CD4-positive, alpha-beta T cell (primary cell): ENCODE measurements around the gene SEMA5A. TPM values are rescaled to one million over a fixed set of nuclear protein-coding genes. Genes with fewer than 3 reads are reported as not detected.

Source experiments
- ATAC-seq: fragments of 200-7000 bp; cut with Tn5 transposase; one replicate; pipeline ENCODE4 v1.10.0; 2022; ENCODE audit warnings: mild to moderate bottlenecking; ENCODE audit not compliant: poor library complexity
- CTCF ChIA-PET: fragments of 350-600 bp; sonication (Branson Sonifier 250); formaldehyde crosslinking; loops from one replicate; lab custom pipeline; 2021; ENCODE audit warnings: antibody characterized with exemption, inconsistent platforms; lab: Charles Lee
- POLR2A ChIA-PET: fragments of 350-600 bp; sonication (Branson Sonifier 250); formaldehyde crosslinking; loops from one replicate; lab custom pipeline; 2021; ENCODE audit warnings: antibody characterized with exemption, inconsistent platforms; lab: Charles Lee
- DNase-seq, 14 experiments: peaks; one replicate each; pipeline ENCODE4 v3.0.0-alpha.2; 2013 to 2020; ENCODE audit warnings: mixed read lengths in 2 of 14
- H3K27ac ChIP-seq, 2 donors: one replicate each; pipeline versions ENCODE4 v1.5.1 to v1.7.0; 2013; ENCODE audit warnings: low read length in 2 of 2, low read depth in 1 of 2, mild to moderate bottlenecking in 1 of 2
- H3K27me3 ChIP-seq, 2 experiments: 1 replicate in 1 of 2; 2 replicates in 1 of 2; pipeline versions ENCODE4 v1.6.1 to v1.7.0; 2013; ENCODE audit warnings: low read length in 2 of 2, control low read depth in 1 of 2, mild to moderate bottlenecking in 1 of 2, moderate library complexity in 1 of 2; ENCODE audit not compliant: insufficient read depth in 2 of 2, control insufficient read depth in 1 of 2
- H3K36me3 ChIP-seq: one replicate; pipeline ENCODE4 v1.6.1; 2013; ENCODE audit warnings: low read length, control low read depth; ENCODE audit not compliant: insufficient read depth
- H3K4me1 ChIP-seq: one replicate; pipeline ENCODE4 v1.6.1; 2013; ENCODE audit warnings: low read length, control low read depth; ENCODE audit not compliant: insufficient read depth
- H3K4me3 ChIP-seq: one replicate; pipeline ENCODE4 v1.5.1; 2013; ENCODE audit warnings: mild to moderate bottlenecking, low read length, moderate library complexity
- H3K9me3 ChIP-seq, 2 experiments: 1 replicate in 1 of 2; 2 replicates in 1 of 2; pipeline versions ENCODE4 v1.6.1 to v1.7.0; 2013; ENCODE audit warnings: low read length in 2 of 2, mild to moderate bottlenecking in 2 of 2, control low read depth in 1 of 2, moderate library complexity in 1 of 2; ENCODE audit not compliant: control insufficient read depth in 1 of 2, insufficient read depth in 1 of 2
- H3K27ac Mint-ChIP-seq: one replicate; pipeline ENCODE4 v1.8.0; 2020; ENCODE audit warnings: mixed read lengths
- H3K27me3 Mint-ChIP-seq: one replicate; pipeline ENCODE4 v1.8.0; 2021; ENCODE audit warnings: mixed read lengths
- H3K36me3 Mint-ChIP-seq: one replicate; pipeline ENCODE4 v1.8.0; 2021; ENCODE audit warnings: low read depth, mixed read lengths
- H3K4me1 Mint-ChIP-seq: one replicate; pipeline ENCODE4 v1.8.0; 2021; ENCODE audit warnings: low read depth, mixed read lengths
- H3K4me3 Mint-ChIP-seq: one replicate; pipeline ENCODE4 v1.8.0; 2020; ENCODE audit warnings: mild to moderate bottlenecking, mixed read lengths
- H3K9me3 Mint-ChIP-seq: one replicate; pipeline ENCODE4 v1.8.0; 2020; ENCODE audit warnings: mixed read lengths
- CTCF ChIP-seq: fragments of 200-600 bp; IDR thresholded peaks from one replicate; pipeline ENCODE4 v1.8.0; 2022; ENCODE audit warnings: antibody characterized with exemption, mild to moderate bottlenecking
- intact Hi-C, 2 experiments: fragments of 100-400 bp; cut with DNase I in 1 of 2; cut with micrococcal nuclease in 1 of 2; formaldehyde crosslinking; loops; one replicate each; pipeline versions ENCODE4 v1.15.1 to v1.9.0; 2023 to 2025; cut with DNase I, micrococcal nuclease
- total RNA-seq, 174 experiments: library from RNA in 2 of 174; stranded (reverse) in 2 of 174; gene quantifications; one replicate each; pipeline ENCODE4 v1.2.3 and lab custom pipeline; 2021 to 2026

SEMA5A gene
- total RNA-seq, 2 experiments from 2014 or later: 2.0 to 2.9 TPM

- H3K4me3 Mint-ChIP-seq: no peak overlapping the region
These were observed 30.9 kb downstream of the SEMA5A start for GRCh38 chr5:9514968-9515367.

GRCh38 chr5:9513827-9514226, 32.0 kb downstream of the SEMA5A start:
- Histone ChIP-seq H3K27me3 (no peaks in the 10 kb centered on the region), H3K27ac (no peak overlapping the region), H3K4me1 (no peaks in the 10 kb centered on the region), H3K9me3 (no peaks in the 10 kb centered on the region), H3K36me3 (no peaks in the 10 kb centered on the region), H3K4me3 (no peak overlapping the region)
- Mint-ChIP-seq H3K27ac (no peak overlapping the region), H3K9me3 (no peaks in the 10 kb centered on the region), H3K4me3 (no peak overlapping the region), H3K27me3 (no peaks in the 10 kb centered on the region), H3K4me1 (no peaks in the 10 kb centered on the region), H3K36me3 (no peaks in the 10 kb centered on the region)
- no peak for TF ChIP-seq CTCF
- ChIA-PET POLR2A (no interaction called here), CTCF (no interaction called here)
- ATAC-seq (no peak), DNase-seq (no peak)
- intact Hi-C loops: no loop called here

More at GRCh38 chr5:9514968-9515367, 30.9 kb downstream of the SEMA5A start:
- H3K4me1 Mint-ChIP-seq: no peaks in the 10 kb centered on the region
- ATAC-seq: no peak
- Histone ChIP-seq H3K4me3 (no peak overlapping the region), H3K36me3 (no peaks in the 10 kb centered on the region), H3K4me1 (no peaks in the 10 kb centered on the region), H3K9me3 (no peaks in the 10 kb centered on the region), H3K27ac (no peak overlapping the region), H3K27me3 (no peaks in the 10 kb centered on the region)
- no peaks in the 10 kb centered on the region for H3K9me3 Mint-ChIP-seq
- ChIA-PET POLR2A (no interaction called here), CTCF (no interaction called here)
- no peak for TF ChIP-seq CTCF
- H3K36me3 Mint-ChIP-seq: no peaks in the 10 kb centered on the region
- intact Hi-C loops: no loop called here
- no peaks in the 10 kb centered on the region for H3K27me3 Mint-ChIP-seq
- DNase-seq: no peak
- no peak overlapping the region for H3K27ac Mint-ChIP-seq

- intact Hi-C loops: no loop called here
- H3K36me3 Mint-ChIP-seq: no peaks in the 10 kb centered on the region
- ATAC-seq: no peak
- no peaks in the 10 kb centered on the region for H3K9me3 Mint-ChIP-seq
- no peaks in the 10 kb centered on the region for H3K4me1 ChIP-seq
- ChIA-PET CTCF (no interaction called here), POLR2A (no interaction called here)
- no peak overlapping the region for H3K27ac ChIP-seq
- no peaks in the 10 kb centered on the region for H3K36me3 ChIP-seq
- no peaks in the 10 kb centered on the region for H3K27me3 Mint-ChIP-seq
- DNase-seq: no peak
- no peak overlapping the region for H3K4me3 Mint-ChIP-seq
- no peaks in the 10 kb centered on the region for H3K9me3 ChIP-seq
- H3K4me1 Mint-ChIP-seq: no peaks in the 10 kb centered on the region
- H3K27me3 ChIP-seq: no peaks in the 10 kb centered on the region
- no peak overlapping the region for H3K4me3 ChIP-seq
- no peak overlapping the region for H3K27ac Mint-ChIP-seq
- no peak for TF ChIP-seq CTCF
These were observed 33.4 kb downstream of the SEMA5A start for GRCh38 chr5:9512457-9512856.
